ENCODE measurements around the gene CSNK1G2. TPM values are rescaled to one million over a fixed set of nuclear protein-coding genes. Genes with fewer than 3 reads are reported as not detected.

Gene CSNK1G2
- total RNA-seq, 2 experiments from 2014 or later = 122 to 127 TPM

GRCh38 chr19:1905110-1905862 is 35.7 kb upstream of the CSNK1G2 start, which contains the start of the genes ADAT3 and SCAMP4:
Gene ADAT3, plus strand, starts transcription at chr19:1905399. Its CDS starts 6,649 bp downstream, at chr19:1912048.
Gene SCAMP4, plus strand, starts transcription at chr19:1905399. Its CDS starts 9,621 bp downstream, at chr19:1915020.
- peaks cover 51% of the 10 kb centered on the region for H3K4me1 ChIP-seq (ENCODE audit: insufficient read depth, low read length)
- peak within 1 kb of the TSS; percentile 78 for H3K27ac Mint-ChIP-seq
- H3K4me3 Mint-ChIP-seq = peak within 1 kb of the TSS; percentile 93
- POLR2A ChIA-PET = interaction anchor here (0.6 to 1.4 kb wide), 4 partner anchors 8 to 41 kb away, joined by 3 to 8 read pairs (median 3); no protein-coding TSS in a partner anchor
- no peaks in the 10 kb centered on the region for H3K36me3 Mint-ChIP-seq (ENCODE audit: low read depth)
- H3K27me3 ChIP-seq (ENCODE audit: control insufficient read depth in 1 of 2, insufficient read depth in 2 of 2, low read length in 2 of 2) = no peaks in the 10 kb centered on the region
- CTCF ChIA-PET = interaction anchor here (1.1 kb wide), 1 partner anchor 31 kb away, joined by 3 read pairs; no protein-coding TSS in a partner anchor
- peaks cover 0 to 7% of the 10 kb centered on the region in 2 experiments for H3K9me3 ChIP-seq (ENCODE audit: control insufficient read depth in 1 of 2, insufficient read depth in 1 of 2, low read length in 2 of 2)
- TF ChIP-seq, protein P1, sequence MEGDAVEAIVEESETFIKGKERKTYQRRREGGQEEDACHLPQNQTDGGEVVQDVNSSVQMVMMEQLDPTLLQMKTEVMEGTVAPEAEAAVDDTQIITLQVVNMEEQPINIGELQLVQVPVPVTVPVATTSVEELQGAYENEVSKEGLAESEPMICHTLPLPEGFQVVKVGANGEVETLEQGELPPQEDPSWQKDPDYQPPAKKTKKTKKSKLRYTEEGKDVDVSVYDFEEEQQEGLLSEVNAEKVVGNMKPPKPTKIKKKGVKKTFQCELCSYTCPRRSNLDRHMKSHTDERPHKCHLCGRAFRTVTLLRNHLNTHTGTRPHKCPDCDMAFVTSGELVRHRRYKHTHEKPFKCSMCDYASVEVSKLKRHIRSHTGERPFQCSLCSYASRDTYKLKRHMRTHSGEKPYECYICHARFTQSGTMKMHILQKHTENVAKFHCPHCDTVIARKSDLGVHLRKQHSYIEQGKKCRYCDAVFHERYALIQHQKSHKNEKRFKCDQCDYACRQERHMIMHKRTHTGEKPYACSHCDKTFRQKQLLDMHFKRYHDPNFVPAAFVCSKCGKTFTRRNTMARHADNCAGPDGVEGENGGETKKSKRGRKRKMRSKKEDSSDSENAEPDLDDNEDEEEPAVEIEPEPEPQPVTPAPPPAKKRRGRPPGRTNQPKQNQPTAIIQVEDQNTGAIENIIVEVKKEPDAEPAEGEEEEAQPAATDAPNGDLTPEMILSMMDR (IDR thresholded peaks at IDR 0.05) = no peak
- peak within 1 kb of the TSS; percentile 72 for H3K27ac ChIP-seq (ENCODE audit: low read depth in 1 of 2, low read length in 2 of 2)
- no peaks in the 10 kb centered on the region for H3K27me3 Mint-ChIP-seq
- H3K4me1 Mint-ChIP-seq (ENCODE audit: low read depth) = peaks cover 40% of the 10 kb centered on the region
- ATAC-seq (ENCODE audit: poor library complexity) (peak; percentile 98), DNase-seq (peak; percentile 97 to 99 (median 99))
- peak within 1 kb of the TSS; percentile 65 for H3K4me3 ChIP-seq (ENCODE audit: low read length)
- intact Hi-C loops (cut with DNase I, micrococcal nuclease) = loop anchor here (1.0 to 5.0 kb wide), 5 partner anchors 20 to 43 kb away; partner anchors contain the start of genes ABHD17A (in 1 of the 2) and KLF16 (in 1 of the 2)
- no peaks in the 10 kb centered on the region for H3K9me3 Mint-ChIP-seq
- H3K36me3 ChIP-seq (ENCODE audit: insufficient read depth, low read length) = peaks cover 5% of the 10 kb centered on the region

DNA sequence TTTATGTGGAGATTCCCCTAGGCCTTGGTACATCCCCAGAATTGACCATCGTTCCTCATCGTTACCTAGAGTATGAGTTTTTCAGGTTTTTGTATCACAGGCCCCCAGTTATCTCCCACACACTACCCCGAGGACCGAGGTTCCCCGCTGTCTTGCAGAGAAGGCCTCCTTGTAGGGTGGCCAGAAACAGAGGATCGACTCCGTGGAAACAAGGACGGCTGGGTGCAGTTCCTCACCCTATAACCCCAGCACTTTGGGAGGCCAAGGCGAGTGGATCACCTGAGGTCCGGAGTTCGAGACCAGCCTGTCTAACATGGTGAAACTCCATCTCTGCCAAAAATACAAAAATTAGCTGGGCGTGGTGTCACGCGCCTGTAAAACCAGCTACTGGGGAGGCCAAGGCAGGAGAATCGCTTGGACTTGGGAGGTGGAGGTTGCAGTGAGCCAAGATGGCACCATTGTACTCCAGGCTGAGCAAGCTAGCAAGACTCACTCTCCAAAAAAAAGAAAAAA is 35.1 kb upstream of the CSNK1G2 start:
- intact Hi-C loops (cut with DNase I, micrococcal nuclease) = loop anchor here (1.0 to 5.0 kb wide), 5 partner anchors 21 to 44 kb away; partner anchors contain the start of genes ABHD17A (in 1 of the 2) and KLF16 (in 1 of the 2)
- Histone ChIP-seq H3K4me3 (ENCODE audit: low read length) (peak overlapping the region; percentile 65), H3K9me3 (ENCODE audit: control insufficient read depth in 1 of 2, insufficient read depth in 1 of 2, low read length in 2 of 2) (peaks cover 0 to 7% of the 10 kb centered on the region in 2 experiments), H3K27me3 (ENCODE audit: control insufficient read depth in 1 of 2, insufficient read depth in 2 of 2, low read length in 2 of 2) (no peaks in the 10 kb centered on the region), H3K36me3 (ENCODE audit: insufficient read depth, low read length) (peaks cover 5% of the 10 kb centered on the region), H3K27ac (ENCODE audit: low read depth in 1 of 2, low read length in 2 of 2) (peak overlapping the region; percentile 55 to 72), H3K4me1 (ENCODE audit: insufficient read depth, low read length) (peaks cover 51% of the 10 kb centered on the region)
- Mint-ChIP-seq H3K4me3 (peak overlapping the region; percentile 93), H3K9me3 (no peaks in the 10 kb centered on the region), H3K36me3 (ENCODE audit: low read depth) (no peaks in the 10 kb centered on the region), H3K27ac (peak overlapping the region; percentile 78), H3K27me3 (no peaks in the 10 kb centered on the region), H3K4me1 (ENCODE audit: low read depth) (peaks cover 42% of the 10 kb centered on the region)
- CTCF ChIA-PET = interaction anchor here (1.1 kb wide), 1 partner anchor 31 kb away, joined by 3 read pairs; no protein-coding TSS in a partner anchor
- POLR2A ChIA-PET = interaction anchor here (0.6 to 1.4 kb wide), 4 partner anchors 8 to 41 kb away, joined by 3 to 8 read pairs (median 3); no protein-coding TSS in a partner anchor
- no peak for DNase-seq
- ATAC-seq (ENCODE audit: poor library complexity) = no peak
- TF ChIP-seq, protein P1 (IDR thresholded peaks at IDR 0.05) = no peak

GRCh38 chr19:1906985-1907562 is 33.9 kb upstream of the CSNK1G2 start:
- Mint-ChIP-seq H3K27ac (no peak overlapping the region), H3K9me3 (no peaks in the 10 kb centered on the region), H3K4me1 (ENCODE audit: low read depth) (peaks cover 42% of the 10 kb centered on the region), H3K27me3 (no peaks in the 10 kb centered on the region), H3K36me3 (ENCODE audit: low read depth) (no peaks in the 10 kb centered on the region), H3K4me3 (no peak overlapping the region)
- ATAC-seq (ENCODE audit: poor library complexity) = no peak
- ChIA-PET POLR2A (no interaction called here), CTCF (no interaction called here)
- TF ChIP-seq, protein P1 (IDR thresholded peaks at IDR 0.05) = no peak
- Histone ChIP-seq H3K4me3 (ENCODE audit: low read length) (no peak overlapping the region), H3K9me3 (ENCODE audit: control insufficient read depth in 1 of 2, insufficient read depth in 1 of 2, low read length in 2 of 2) (peaks cover 0 to 7% of the 10 kb centered on the region in 2 experiments), H3K36me3 (ENCODE audit: insufficient read depth, low read length) (peaks cover 5% of the 10 kb centered on the region), H3K27ac (ENCODE audit: low read depth in 1 of 2, low read length in 2 of 2) (no peak overlapping the region), H3K27me3 (ENCODE audit: control insufficient read depth in 1 of 2, insufficient read depth in 2 of 2, low read length in 2 of 2) (no peaks in the 10 kb centered on the region), H3K4me1 (ENCODE audit: insufficient read depth, low read length) (peaks cover 51% of the 10 kb centered on the region)
- intact Hi-C loops (cut with DNase I, micrococcal nuclease) = loop anchor here in 1 of 2 experiments (5.0 kb wide), 1 partner anchor 45 kb away; the partner anchor contains the start of gene KLF16
- no peak for DNase-seq

Data from CD4-positive, alpha-beta T cell (primary cell).